ENCODE measurements around the gene UBD. TPM values are rescaled to one million over a fixed set of nuclear protein-coding genes. Genes with fewer than 3 reads are reported as not detected.

Gene UBD
- total and polyA plus RNA-seq, 2 of the 13 experiments (the other 11 are each of a cell fraction or from before 2014, with no cell fraction given), result 13.9 to 172 TPM

GRCh38 chr6:29576056-29576455 is 16.5 kb upstream of the UBD start (continued):
- TF ChIP-seq MYPOP (CRISPR knock-in tag; IDR thresholded peaks at IDR 0.05), result no peak

- Histone ChIP-seq H3K79me2 (ENCODE audit: insufficient read depth, low read length) (no peaks in the 10 kb centered on the region), H3K4me2 (ENCODE audit: low read depth, low read length) (no peak overlapping the region), H3K9me3 (ENCODE audit: low read length) (no peaks in the 10 kb centered on the region), H3K36me3 (replicated peaks in 1 of 2; ENCODE audit: control insufficient read depth in 1 of 2, insufficient read depth in 2 of 2, low read length in 2 of 2) (no peaks in the 10 kb centered on the region), H3K4me3 (replicated peaks in 1 of 3; ENCODE audit: insufficient read depth in 1 of 3, low read depth in 2 of 3, low read length in 3 of 3) (no peak overlapping the region), H2AFZ (ENCODE audit: low read length) (no peak overlapping the region), H3K9ac (ENCODE audit: insufficient read depth, low read depth, low read length) (no peak overlapping the region), H3K4me1 (ENCODE audit: insufficient read depth, low read length) (no peaks in the 10 kb centered on the region), H3K27me3 (ENCODE audit: control insufficient read depth in 1 of 2, insufficient read depth in 2 of 2, low read length in 2 of 2) (no peaks in the 10 kb centered on the region), H4K20me1 (ENCODE audit: insufficient read depth, low read length) (no peaks in the 10 kb centered on the region), H3K27ac (ENCODE audit: extremely low read length, insufficient read depth, low read length) (no peak overlapping the region)
- TF ChIP-seq NFE2 (CRISPR knock-in tag; IDR thresholded peaks at IDR 0.05) (no peak), BRCA1 (CRISPR knock-in tag; IDR thresholded peaks at IDR 0.05) (no peak), NFAT5 (CRISPR knock-in tag; IDR thresholded peaks at IDR 0.05) (no peak), GMEB2 (CRISPR knock-in tag; IDR thresholded peaks at IDR 0.05; ENCODE audit: low read depth) (no peak), ZNF547 (CRISPR knock-in tag; IDR thresholded peaks at IDR 0.05) (no peak), MLLT10 (CRISPR knock-in tag; IDR thresholded peaks at IDR 0.05) (no peak)
- POLR2A ChIA-PET, result no interaction called here
- FAIRE-seq (no peak), DNase-seq (ENCODE audit: low spot score) (no peak), ATAC-seq (no peak)
- no TSS peak for BruUV-seq (replicated peaks)
- CTCF ChIA-PET (ENCODE audit: low intra/inter-chr PET ratio, low total read pairs), result no interaction called here
- intact Hi-C loops (cut with micrococcal nuclease; ENCODE audit: unreplicated experiment), result no loop called here
- in situ Hi-C loops (cut with HindIII; ENCODE audit: extremely low pct_ligation_motif_present, low pct_unique_long_range_greater_than_20kb), result no loop called here
- WGBS (ENCODE audit: low lambda C conversion rate), result 11% methylated on average over 5 of the region's 5 CpGs
These were observed 8.5 kb upstream of the UBD start for GRCh38 chr6:29567991-29568390.

All from HepG2 (cell line).